Measurements from ENCODE around the gene KRT78.

- no peak for TF ChIP-seq CTCF (IDR thresholded peaks at IDR 0.05)
- TF ChIP-seq POLR2A (IDR thresholded peaks at IDR 0.05) = no peak
These were observed 16.3 kb downstream of the KRT78 start for GRCh38 chr12:52832451-52832850.

Measured in testis (tissue), 2 donors.